ENCODE data around the gene EGFR.

- no peak for TF ChIP-seq CTCF (IDR thresholded peaks at IDR 0.05)
- no peak for TF ChIP-seq POLR2A (IDR thresholded peaks at IDR 0.05)
- no peak for TF ChIP-seq POLR2AphosphoS5 (IDR thresholded peaks at IDR 0.05)
Observed at GRCh38 chr7:55155351-55156117, 136.7 kb downstream of the EGFR start.

All from prostate gland (tissue), 2 donors.